A549 (cell line): ENCODE data around the gene SMG1. TPM values are rescaled to one million over a fixed set of nuclear protein-coding genes. Genes with fewer than 3 reads are reported as not detected.

Source experiments
- ATAC-seq, 2 experiments: fragments of 200-7000 bp in 1 of 2; fragments of >200 bp in 1 of 2; cut with Nextera tagmentation in 1 of 2; cut with Tn5 transposase in 1 of 2; 3 replicates each; pipeline versions ENCODE4 v1.8.0 to v1.9.1; 2018 to 2020; ENCODE audit warnings: mild to moderate bottlenecking in 1 of 2, moderate library complexity in 1 of 2
- CTCF ChIA-PET: fragments of 300-600 bp; sonication (Branson Sonifier 250); formaldehyde crosslinking; extraction: SDS; loops from one replicate; lab custom pipeline; 2021; ENCODE audit warnings: antibody characterized with exemption, inconsistent platforms; lab: Yijun Ruan, JAX
- POLR2A ChIA-PET: fragments of 350-600 bp; formaldehyde crosslinking; extraction: SDS; loops from one replicate; lab custom pipeline; 2021; ENCODE audit warnings: antibody characterized with exemption, inconsistent platforms; lab: Yijun Ruan, JAX
- DNase-seq, 2 experiments: peaks; one replicate each; pipeline versions ENCODE4 v3.0.0 to v3.0.0-alpha.2; 2011 to 2016; ENCODE audit warnings: low read depth in 1 of 2, low spot score in 1 of 2
- FAIRE-seq: peaks from 2 replicates; lab custom pipeline; 2011; peaks lifted over from hg19 to GRCh38; lab: Jason Lieb, UNC
- H3K27ac ChIP-seq, 2 experiments: fragments of >200 bp; sonication (Bioruptor Twin); formaldehyde crosslinking; 3 replicates each; pipeline ENCODE4 v1.5.1; 2016 to 2017
- H3K4me1 ChIP-seq: fragments of >200 bp; sonication (Bioruptor Twin); formaldehyde crosslinking; 3 replicates; pipeline ENCODE4 v1.6.1; 2016
- H3K4me2 ChIP-seq: fragments of >200 bp; sonication (Bioruptor Twin); formaldehyde crosslinking; 3 replicates; pipeline ENCODE4 v1.6.1; 2016
- H3K4me3 ChIP-seq: fragments of >200 bp; sonication (Bioruptor Twin); formaldehyde crosslinking; 3 replicates; pipeline ENCODE4 v1.5.1; 2016
- H3K9me3 ChIP-seq: fragments of >200 bp; sonication (Bioruptor Twin); formaldehyde crosslinking; 3 replicates; pipeline ENCODE4 v1.6.1; 2016
- CBX2 ChIP-seq: fragments of 200-600 bp; sonication (generic); IDR thresholded peaks from 2 replicates; pipeline ENCODE4 v1.6.1; 2016; ENCODE audit warnings: low read depth, mild to moderate bottlenecking, borderline replicate concordance
- CEBPB ChIP-seq, 2 experiments: fragments of >200 bp in 1 of 2; sonication (Bioruptor Twin) in 1 of 2; formaldehyde crosslinking in 1 of 2; IDR thresholded peaks; 2 replicates each; pipeline ENCODE4 v1.6.1; 2012 to 2016
- FOXS1 ChIP-seq: fragments of 250-450 bp; sonication (Bioruptor Pico); IDR thresholded peaks from 2 replicates; pipeline ENCODE4 v1.5.0; 2020; ENCODE audit warnings: mild to moderate bottlenecking, moderate library complexity
- GATA3 ChIP-seq: IDR thresholded peaks from 2 replicates; pipeline ENCODE4 v1.6.1; 2012; ENCODE audit warnings: borderline replicate concordance
- HDAC2 ChIP-seq: fragments of 200-600 bp; sonication (generic); IDR thresholded peaks from 2 replicates; pipeline ENCODE4 v1.6.1; 2016
- HEYL ChIP-seq: fragments of 250-450 bp; sonication (Bioruptor Pico); IDR thresholded peaks from 2 replicates; pipeline ENCODE4 v1.8.0; 2021; ENCODE audit warnings: mild to moderate bottlenecking, moderate library complexity
- HOXB5 ChIP-seq: fragments of 250-450 bp; sonication (Bioruptor Pico); IDR thresholded peaks from 2 replicates; pipeline ENCODE4 v1.5.0; 2020; ENCODE audit warnings: mild to moderate bottlenecking, moderate library complexity
- KDM5A ChIP-seq: fragments of 200-600 bp; sonication (generic); IDR thresholded peaks from 2 replicates; pipeline ENCODE4 v1.6.1; 2016; ENCODE audit warnings: antibody characterized with exemption, mild to moderate bottlenecking
- NPAS2 ChIP-seq: fragments of 250-450 bp; sonication (Bioruptor Pico); IDR thresholded peaks from 2 replicates; pipeline ENCODE4 v1.8.0; 2022; ENCODE audit warnings: mild to moderate bottlenecking, moderate library complexity, borderline replicate concordance
- POLR2AphosphoS2 ChIP-seq: conservative IDR thresholded peaks from 2 replicates; pipeline ENCODE4 v1.6.1; 2012; ENCODE audit warnings: low read length, improper control_type of control experiment, inconsistent platforms
- RCOR1 ChIP-seq: fragments of 150-350 bp; IDR thresholded peaks from 2 replicates; pipeline ENCODE4 v1.6.1; 2014; ENCODE audit warnings: antibody characterized with exemption, low read length, low read depth
- RFX5 ChIP-seq: fragments of 450-650 bp; IDR thresholded peaks from 2 replicates; pipeline ENCODE4 v1.7.1; 2014; ENCODE audit warnings: antibody characterized with exemption, mild to moderate bottlenecking, moderate library complexity
- TFCP2L1 ChIP-seq: fragments of 250-450 bp; sonication (Bioruptor Pico); IDR thresholded peaks from 2 replicates; pipeline ENCODE4 v1.5.0; 2021; ENCODE audit warnings: mild to moderate bottlenecking
- WGBS: methylation state at CpG from one replicate; pipeline ENCODE4 v1.1.6; 2017; ENCODE audit errors: missing lambda C conversion rate; 5-methylcytosine and 5-hydroxymethylcytosine counted together
- polyA plus RNA-seq, 4 experiments: library from polyadenylated mRNA; depleted of rRNA in 3 of 4; stranded (reverse); fragments of >200 nt; fragmentation: RNase III in 1 of 4; extraction: RNeasy Plus Mini Kit Qiagen cat#74134 plus additional on column Dnase treatment in 1 of 4; gene quantifications; 2 replicates in 3 of 4; 3 replicates in 1 of 4; pipeline ENCODE4 v1.2.3, GENCODE V29; 2011 to 2017
- TF ChIP-seq, protein P1 (sequence below): fragments of 250-450 bp; sonication (Bioruptor Pico); IDR thresholded peaks from 2 replicates; pipeline ENCODE4 v1.5.0; 2021; ENCODE audit warnings: mild to moderate bottlenecking, moderate library complexity, borderline replicate concordance
- TF ChIP-seq, protein P2 (sequence below): fragments of >200 bp; sonication (Bioruptor Twin); formaldehyde crosslinking; IDR thresholded peaks from 3 replicates; pipeline ENCODE4 v1.6.1; 2016

SMG1 gene
- polyA plus RNA-seq, 2 of the 4 experiments (the other 2 are of a cell fraction): 15.7 to 63.8 TPM

DNA sequence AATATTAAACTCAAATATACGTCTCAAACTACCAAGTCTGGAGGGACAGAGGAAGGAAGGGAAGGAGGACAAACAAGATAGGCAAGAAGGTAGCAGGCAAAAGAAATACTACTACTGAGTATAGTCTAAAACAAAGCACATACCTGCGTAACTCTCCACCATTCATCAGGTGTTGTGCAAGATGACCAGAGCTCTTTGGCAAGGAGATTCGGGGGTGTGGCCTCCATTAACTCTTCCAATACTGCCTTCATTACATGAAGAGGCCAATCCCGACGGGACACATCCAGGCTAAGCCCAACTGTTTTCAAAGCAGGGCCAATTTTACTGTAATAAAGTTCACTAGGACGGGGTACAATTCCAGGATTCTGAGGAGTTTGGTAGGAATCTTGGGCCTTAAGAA, 86.7 kb downstream of the SMG1 start:
- TF ChIP-seq CBX2: no peak
- no peak for TF ChIP-seq GATA3
- no peak for TF ChIP-seq HEYL (CRISPR knock-in tag)
- TF ChIP-seq CEBPB (IDR thresholded peaks at IDR 0.05): 0 out of 4 replicates have a peak, but pooled peaks of 1 of the 2 experiments have one; percentile 19
- FAIRE-seq (no peak), DNase-seq (no peak), ATAC-seq (no peak)
- 86% methylated on average over 6 of the region's 6 CpGs for WGBS
- Histone ChIP-seq H3K4me2 (no peak overlapping the region), H3K9me3 (no peaks in the 10 kb centered on the region), H3K4me3 (no peak overlapping the region), H3K4me1 (no peaks in the 10 kb centered on the region), H3K27ac (no peak overlapping the region)
- POLR2A ChIA-PET: no interaction called here
- CTCF ChIA-PET: interaction anchor here (1.3 to 1.9 kb wide), 2 partner anchors 36 to 37 kb away, joined by 5 to 6 read pairs; no protein-coding TSS in a partner anchor

DNA sequence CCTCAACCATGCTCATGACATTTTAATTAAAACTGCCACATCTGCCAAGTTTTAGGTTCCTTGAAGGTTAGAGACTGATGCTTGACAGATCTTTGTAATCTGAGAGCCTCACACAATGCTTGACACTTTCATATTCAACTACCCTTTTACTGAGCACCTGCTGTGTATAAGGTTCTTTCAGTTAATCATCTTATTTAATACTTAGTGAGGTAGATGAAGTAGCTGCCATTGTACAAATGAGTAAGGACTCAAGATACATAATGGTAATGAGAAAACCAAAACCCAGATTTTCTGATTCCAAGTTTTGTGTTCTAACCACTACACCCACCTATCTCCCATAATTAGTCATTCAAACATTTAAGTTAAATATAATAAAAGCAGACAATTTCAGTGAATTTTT, 89.5 kb downstream of the SMG1 start:
- Histone ChIP-seq H3K27ac (no peak overlapping the region), H3K4me3 (no peak overlapping the region), H3K9me3 (no peaks in the 10 kb centered on the region), H3K4me1 (no peaks in the 10 kb centered on the region), H3K4me2 (no peak overlapping the region)
- no peak for FAIRE-seq
- ChIA-PET POLR2A (interaction anchor here (0.6 kb wide), 1 partner anchor 35 kb away, joined by 3 read pairs; the partner anchor contains the start of gene ARL6IP1), CTCF (interaction anchor here (1.0 to 1.1 kb wide), 2 partner anchors 11 to 35 kb away, joined by 3 to 4 read pairs; partner anchors contain the start of gene ARL6IP1)
- DNase-seq: no peak
- no peak for ATAC-seq
- TF ChIP-seq TFCP2L1: no peak
- TF ChIP-seq, all 56 proteins: peak for 0

DNA sequence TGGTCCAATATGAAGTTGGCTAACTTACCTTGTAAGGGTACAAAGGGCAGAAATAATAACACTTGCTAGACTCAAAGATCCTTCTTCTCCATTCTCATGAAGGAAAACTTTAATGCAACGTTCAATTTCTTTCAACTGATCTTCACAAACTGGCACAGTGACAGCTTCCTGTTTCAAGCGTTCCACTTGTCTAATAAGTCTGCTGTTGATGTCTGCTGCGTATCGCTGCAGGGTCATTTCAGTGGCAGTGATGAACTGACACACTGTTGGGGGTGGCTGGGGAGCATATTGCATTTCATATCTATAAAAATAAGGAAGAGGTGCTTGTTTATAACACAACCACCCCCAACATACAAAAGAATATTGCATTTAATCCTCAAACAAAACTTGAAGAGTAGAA, 91.3 kb downstream of the SMG1 start:
- POLR2A ChIA-PET: interaction anchor here (2.6 kb wide), 1 partner anchor 34 kb away, joined by 8 read pairs; the partner anchor contains the start of gene ARL6IP1
- no peak overlapping the region for H3K4me3 ChIP-seq
- peak in 1 of 2 experiments; percentile 22 for DNase-seq
- TF ChIP-seq HDAC2: no peak
- TF ChIP-seq RCOR1: no peak
- TF ChIP-seq HEYL (CRISPR knock-in tag): no peak
- TF ChIP-seq, protein P1, sequence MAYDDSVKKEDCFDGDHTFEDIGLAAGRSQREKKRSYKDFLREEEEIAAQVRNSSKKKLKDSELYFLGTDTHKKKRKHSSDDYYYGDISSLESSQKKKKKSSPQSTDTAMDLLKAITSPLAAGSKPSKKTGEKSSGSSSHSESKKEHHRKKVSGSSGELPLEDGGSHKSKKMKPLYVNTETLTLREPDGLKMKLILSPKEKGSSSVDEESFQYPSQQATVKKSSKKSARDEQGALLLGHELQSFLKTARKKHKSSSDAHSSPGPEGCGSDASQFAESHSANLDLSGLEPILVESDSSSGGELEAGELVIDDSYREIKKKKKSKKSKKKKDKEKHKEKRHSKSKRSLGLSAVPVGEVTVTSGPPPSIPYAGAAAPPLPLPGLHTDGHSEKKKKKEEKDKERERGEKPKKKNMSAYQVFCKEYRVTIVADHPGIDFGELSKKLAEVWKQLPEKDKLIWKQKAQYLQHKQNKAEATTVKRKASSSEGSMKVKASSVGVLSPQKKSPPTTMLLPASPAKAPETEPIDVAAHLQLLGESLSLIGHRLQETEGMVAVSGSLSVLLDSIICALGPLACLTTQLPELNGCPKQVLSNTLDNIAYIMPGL (CRISPR knock-in tag): no peak
- no peak for TF ChIP-seq FOXS1 (CRISPR knock-in tag)
- no peak for TF ChIP-seq GATA3
- TF ChIP-seq POLR2AphosphoS2: no peak
- no peak for TF ChIP-seq NPAS2
- TF ChIP-seq, all 56 proteins: peak for 0
- ATAC-seq (no peak), FAIRE-seq (no peak)
- WGBS: 75% methylated on average over 4 of the region's 4 CpGs
- no peak overlapping the region for H3K4me2 ChIP-seq
- CTCF ChIA-PET: interaction anchor here (1.6 to 2.8 kb wide), 2 partner anchors 33 to 111 kb away, joined by 6 to 14 read pairs; partner anchors contain the start of gene ARL6IP1
- no peak overlapping the region for H3K27ac ChIP-seq
- no peaks in the 10 kb centered on the region for H3K9me3 ChIP-seq
- no peaks in the 10 kb centered on the region for H3K4me1 ChIP-seq

DNA sequence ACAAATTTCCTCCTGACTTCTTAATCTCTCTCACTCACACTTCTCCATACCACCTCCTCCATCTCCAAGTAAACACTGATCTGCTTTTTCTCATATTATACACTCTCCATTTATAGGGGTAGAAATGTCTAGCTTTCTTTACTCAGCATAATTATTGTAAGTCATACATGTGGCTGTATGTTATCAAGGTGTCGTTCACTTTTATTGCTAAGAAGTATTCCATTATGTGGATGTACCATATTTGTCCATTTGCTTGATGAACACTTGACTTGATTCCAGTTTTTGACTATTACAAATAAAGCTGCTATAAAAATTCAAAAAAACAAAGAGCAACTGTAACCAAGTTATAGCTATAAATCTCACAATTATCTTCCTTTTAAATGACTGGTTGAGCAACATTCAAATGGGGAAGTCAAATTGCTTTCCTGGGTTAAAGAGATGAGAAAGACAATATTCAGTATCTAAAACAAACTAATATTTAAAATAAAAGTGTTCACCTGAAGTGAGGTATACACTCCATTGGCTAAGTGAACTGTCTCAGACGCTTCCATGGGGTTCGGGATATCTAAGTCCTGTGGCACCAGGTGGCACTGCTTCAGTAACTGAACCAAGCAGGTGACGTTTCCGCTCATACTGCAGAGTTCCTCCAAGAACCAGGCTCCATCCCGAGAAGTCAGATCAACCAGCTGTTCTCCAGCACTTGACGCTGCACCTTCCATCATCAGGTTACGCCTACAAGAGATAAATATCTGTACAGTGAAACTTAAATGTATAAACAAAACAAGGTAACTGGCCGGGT, 92.3 kb downstream of the SMG1 start:
- Histone ChIP-seq H3K4me3 (no peak overlapping the region), H3K9me3 (no peaks in the 10 kb centered on the region), H3K4me2 (no peak overlapping the region), H3K27ac (no peak overlapping the region), H3K4me1 (no peaks in the 10 kb centered on the region)
- DNase-seq: no peak
- WGBS: 93% methylated on average over 9 of the region's 9 CpGs
- TF ChIP-seq KDM5A (no peak), RFX5 (no peak), HOXB5 (no peak)
- TF ChIP-seq, protein P2, sequence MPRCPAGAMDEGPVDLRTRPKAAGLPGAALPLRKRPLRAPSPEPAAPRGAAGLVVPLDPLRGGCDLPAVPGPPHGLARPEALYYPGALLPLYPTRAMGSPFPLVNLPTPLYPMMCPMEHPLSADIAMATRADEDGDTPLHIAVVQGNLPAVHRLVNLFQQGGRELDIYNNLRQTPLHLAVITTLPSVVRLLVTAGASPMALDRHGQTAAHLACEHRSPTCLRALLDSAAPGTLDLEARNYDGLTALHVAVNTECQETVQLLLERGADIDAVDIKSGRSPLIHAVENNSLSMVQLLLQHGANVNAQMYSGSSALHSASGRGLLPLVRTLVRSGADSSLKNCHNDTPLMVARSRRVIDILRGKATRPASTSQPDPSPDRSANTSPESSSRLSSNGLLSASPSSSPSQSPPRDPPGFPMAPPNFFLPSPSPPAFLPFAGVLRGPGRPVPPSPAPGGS: no peak
- no peak for FAIRE-seq
- no peak for ATAC-seq
- POLR2A ChIA-PET: interaction anchor here (0.5 to 2.6 kb wide), 2 partner anchors 33 to 35 kb away, joined by 3 to 8 read pairs; partner anchors contain the start of gene ARL6IP1
- CTCF ChIA-PET: interaction anchor here (1.3 to 2.8 kb wide), 3 partner anchors 14 to 112 kb away, joined by 3 to 14 read pairs (median 6); partner anchors contain the start of gene ARL6IP1
